Gastroesophageal sphincter (tissue), 3 donors: ENCODE results near the gene ARHGAP28.

Experiments used
- CTCF ChIP-seq, 4 experiments: fragments of 200-600 bp in 2 of 4; fragments of 450-650 bp in 2 of 4; sonication (generic) in 1 of 4; IDR thresholded peaks; one replicate each; pipeline ENCODE4 v1.5.1; 2017 to 2019; ENCODE audit warnings: antibody characterized with exemption in 4 of 4, mild to moderate bottlenecking in 2 of 4, moderate library complexity in 2 of 4
- POLR2AphosphoS5 ChIP-seq: sonication (generic); formaldehyde crosslinking; IDR thresholded peaks from one replicate; pipeline ENCODE4 v1.6.1; 2017; ENCODE audit warnings: antibody characterized with exemption

- TF ChIP-seq CTCF (IDR thresholded peaks at IDR 0.05) (no peak), POLR2AphosphoS5 (no peak)
Observed at GRCh38 chr18:6956495-6956894, 227.0 kb downstream of the ARHGAP28 start.
